GM19372 (cell line): Measurements from ENCODE around the gene KCNK18.
"Not testable (repeated sequence)": the region's sequence is repeated elsewhere in the genome, so short reads cannot be mapped to it uniquely, and the experiment has no call there.

ENCODE experiments used
- ATAC-seq: cut with Tn5 transposase; IDR thresholded peaks from one replicate; pipeline ENCODE4 v1.9.1; 2021; ENCODE audit warnings: mild to moderate bottlenecking, low read depth, moderate library complexity; ENCODE audit not compliant: unreplicated experiment

KCNK18 gene

DNA sequence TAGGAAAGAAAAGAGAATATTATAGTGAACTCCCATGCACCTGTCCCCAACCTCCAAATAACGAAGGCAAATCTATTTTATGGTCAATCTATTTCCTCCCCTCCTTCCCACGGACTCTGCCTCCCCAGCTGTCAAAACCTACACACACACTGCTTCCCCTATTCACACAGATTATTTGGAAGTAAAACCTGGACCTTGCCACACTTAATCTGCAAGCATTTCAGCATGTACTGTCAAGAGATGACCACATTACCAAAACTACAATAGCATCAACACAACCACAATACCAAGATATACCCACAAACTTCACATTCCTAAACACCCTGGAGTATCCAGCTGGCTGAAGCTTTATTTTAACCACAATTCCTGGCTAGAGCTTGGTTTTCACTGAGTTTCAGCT is 27.8 kb upstream of the KCNK18 start:
- no peak for ATAC-seq

DNA sequence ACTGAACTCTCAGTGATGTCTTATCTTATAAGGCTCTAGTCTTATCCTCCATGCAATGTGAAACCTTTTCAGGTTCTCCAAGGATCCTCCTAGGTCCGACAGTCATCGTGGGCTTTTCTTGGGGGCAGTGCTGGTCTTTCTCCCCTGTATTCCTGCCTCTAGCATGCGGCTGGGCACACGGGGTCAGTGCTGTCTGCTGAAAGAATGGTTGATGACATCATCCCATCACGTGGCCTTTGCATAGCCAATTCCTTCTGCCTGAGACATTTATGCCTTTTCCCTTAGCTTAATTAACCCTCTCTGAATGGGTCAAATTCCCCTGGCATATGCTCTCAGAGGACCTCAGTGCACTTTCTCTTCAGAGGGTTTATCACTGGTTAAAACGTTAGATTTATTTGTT is 27.0 kb upstream of the KCNK18 start:
- no peak for ATAC-seq

DNA sequence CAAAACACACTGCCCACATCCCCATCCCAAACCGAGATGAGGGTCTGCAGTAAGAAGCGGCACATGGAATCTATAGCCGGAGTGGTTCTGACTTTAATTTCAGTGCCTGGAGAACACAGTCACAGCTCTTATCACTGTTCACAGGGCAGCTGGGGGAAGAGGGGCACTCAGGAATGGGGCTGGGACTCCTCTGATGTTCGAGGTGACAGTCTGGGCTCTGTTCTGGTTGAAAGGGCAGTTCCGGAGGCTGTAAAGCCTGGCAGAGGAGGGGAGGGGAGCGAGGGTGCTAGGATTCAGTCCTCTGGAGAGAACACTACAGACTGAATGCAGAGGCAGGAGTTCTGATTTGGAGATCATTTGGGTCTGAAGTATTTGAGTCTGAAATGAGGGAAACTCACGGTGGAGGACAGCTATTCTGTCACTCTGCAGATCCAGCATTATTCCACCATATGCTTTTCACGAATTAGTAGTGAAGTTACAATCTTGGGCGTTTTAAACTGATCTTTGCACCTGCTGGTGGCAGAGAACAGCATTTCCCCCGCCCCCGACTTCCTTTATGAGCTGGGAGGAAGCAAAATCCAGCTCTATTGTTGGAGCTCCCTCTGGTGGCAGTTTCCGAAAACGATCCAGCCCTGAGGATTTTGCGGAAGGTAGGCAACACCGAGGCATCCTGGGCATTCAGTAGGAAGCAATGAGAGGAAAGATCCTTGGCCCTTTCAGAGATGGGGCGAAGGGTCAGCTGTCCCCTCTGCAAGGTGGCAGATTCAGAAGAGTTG is 22.7 kb upstream of the KCNK18 start:
- ATAC-seq = peak; percentile 83

DNA sequence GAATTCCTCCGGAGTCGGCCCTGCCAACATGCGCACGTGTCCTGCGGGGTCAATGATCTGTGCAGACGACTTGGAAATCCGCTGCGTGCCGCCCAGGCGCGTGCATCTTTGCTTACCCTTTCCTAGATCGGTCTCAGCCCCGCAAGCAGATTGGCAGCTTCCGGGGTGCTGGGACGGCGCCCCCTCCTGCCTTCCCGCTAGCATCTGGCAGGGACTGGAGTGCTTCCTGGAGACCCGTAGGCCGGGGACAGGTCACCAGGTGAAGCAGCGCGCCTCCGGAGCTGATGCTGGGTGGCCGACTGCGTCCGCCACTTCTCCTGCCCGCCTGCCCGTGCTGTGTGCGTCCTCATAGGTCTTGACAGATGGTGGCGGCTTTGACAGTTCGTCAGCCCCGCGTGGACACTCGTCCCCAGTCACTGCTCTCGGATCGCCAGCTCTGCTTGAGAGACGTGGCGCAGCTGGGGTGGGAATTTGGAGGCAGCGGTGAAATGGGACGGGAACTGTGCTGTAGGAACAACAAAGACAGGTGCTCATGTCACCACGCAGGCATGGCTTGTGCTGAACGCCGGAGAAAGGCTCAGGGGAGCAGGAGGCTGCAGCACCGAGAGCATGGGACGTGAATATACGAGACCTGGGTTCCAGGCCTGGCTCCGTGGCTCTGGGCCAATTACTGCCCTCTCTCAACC is 21.9 kb upstream of the KCNK18 start:
- peak; percentile 42 for ATAC-seq

DNA sequence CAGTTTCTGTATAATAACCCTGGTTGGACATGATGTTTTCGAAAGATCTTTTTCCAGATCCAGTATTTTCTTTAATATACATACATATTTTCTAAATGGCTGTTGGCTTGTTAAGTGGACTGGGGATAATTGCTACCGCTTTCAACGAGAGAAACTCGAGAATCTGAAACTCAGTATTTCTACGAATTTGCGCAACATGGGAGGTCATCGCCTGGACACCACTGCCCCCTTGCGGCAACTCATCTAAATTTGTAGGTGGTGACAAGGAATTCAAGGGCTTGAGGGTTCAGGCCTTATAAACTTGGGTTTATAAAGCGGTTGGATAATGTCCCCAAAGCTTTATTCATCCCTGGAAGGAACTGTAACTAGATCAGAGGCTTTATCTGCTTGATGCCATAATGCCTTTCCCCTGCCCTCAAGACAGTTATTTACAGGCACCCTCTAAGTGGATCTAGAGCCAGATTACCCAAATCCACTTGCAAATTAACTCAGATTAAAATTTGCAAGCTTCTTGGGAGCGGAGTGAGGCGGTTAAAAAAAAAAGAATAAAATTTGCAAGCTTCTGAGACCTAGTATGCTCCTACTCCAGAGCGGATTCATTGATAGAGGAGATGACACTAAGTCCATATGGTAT is 21.3 kb upstream of the KCNK18 start:
- peak; percentile 53 for ATAC-seq

DNA sequence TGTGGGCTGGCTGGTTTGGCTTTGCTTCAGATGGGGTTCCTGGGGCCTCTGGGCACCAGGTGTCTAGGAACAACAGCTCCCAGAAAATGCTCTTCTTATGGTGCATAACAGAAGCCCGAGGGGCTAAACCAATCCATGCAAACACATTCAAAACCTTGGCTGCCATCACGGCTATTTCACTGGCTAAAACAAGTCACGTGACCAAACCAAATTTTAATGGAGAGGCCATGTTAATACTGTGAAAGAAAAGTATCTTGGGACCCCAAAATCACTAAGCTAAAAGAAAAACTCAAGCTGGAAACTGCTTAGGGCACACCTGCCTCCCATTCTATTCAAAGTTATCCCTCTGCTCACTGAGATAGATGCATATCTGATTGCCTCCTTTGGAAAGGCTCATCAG is 19.1 kb upstream of the KCNK18 start:
- no peak for ATAC-seq

DNA sequence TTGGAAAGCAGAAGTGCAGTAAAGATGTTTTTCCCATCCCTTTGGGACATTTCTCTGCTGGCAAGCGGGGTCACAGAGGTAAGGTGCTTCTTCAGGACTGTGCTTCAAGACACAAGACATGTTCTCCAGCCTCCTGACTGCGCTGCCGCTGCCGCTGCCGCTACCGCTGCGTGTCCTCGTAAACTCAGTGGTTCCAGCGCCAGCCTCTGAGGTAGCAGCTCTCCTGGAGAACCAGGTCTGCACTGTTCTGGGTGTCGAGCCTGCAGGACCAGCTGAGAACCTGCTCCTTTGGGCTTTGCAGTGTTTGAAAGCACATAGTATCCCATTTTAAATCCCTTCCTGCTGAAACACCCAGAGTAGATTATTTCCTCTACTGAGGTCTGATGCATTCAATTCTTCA is 13.0 kb upstream of the KCNK18 start:
- no peak for ATAC-seq

DNA sequence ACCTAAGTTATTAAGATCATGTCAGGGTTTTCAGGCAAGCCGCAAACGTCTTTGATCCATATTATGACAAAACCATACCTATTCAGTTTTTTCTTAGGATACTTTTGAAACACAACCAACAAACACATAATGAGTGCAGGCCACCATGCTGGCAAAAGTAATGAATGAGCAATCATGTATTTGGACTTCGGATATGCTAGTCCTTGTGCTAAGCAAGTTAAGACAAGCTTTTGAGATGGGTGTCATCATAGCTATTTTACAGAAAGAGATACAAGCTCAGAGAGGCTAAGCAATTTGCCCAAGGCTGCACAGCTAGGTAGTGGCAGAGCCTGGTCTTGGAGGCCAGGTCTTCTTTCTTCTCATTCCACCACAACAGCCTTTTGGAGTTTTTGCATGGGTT is 12.5 kb upstream of the KCNK18 start:
- no peak for ATAC-seq

DNA sequence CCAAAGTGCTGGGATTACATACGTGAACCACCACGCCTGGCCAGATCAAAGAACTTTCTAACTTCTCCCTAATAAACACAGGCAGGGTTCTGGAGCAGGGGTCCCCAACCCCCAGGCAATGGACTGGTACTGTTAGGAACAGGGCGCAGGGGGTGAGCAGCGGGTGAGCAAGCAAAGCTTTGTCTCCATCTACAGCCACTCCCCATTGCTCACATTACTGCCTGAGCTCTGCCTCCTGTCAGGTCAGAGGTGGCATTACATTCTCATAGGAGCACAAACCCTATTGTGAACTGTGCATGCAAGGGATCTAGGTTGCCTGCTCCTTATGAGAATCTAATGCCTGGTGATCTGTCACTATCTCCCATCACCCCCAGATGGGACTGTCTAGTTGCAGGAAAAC is 11.5 kb upstream of the KCNK18 start:
- ATAC-seq = not testable (repeated sequence)

DNA sequence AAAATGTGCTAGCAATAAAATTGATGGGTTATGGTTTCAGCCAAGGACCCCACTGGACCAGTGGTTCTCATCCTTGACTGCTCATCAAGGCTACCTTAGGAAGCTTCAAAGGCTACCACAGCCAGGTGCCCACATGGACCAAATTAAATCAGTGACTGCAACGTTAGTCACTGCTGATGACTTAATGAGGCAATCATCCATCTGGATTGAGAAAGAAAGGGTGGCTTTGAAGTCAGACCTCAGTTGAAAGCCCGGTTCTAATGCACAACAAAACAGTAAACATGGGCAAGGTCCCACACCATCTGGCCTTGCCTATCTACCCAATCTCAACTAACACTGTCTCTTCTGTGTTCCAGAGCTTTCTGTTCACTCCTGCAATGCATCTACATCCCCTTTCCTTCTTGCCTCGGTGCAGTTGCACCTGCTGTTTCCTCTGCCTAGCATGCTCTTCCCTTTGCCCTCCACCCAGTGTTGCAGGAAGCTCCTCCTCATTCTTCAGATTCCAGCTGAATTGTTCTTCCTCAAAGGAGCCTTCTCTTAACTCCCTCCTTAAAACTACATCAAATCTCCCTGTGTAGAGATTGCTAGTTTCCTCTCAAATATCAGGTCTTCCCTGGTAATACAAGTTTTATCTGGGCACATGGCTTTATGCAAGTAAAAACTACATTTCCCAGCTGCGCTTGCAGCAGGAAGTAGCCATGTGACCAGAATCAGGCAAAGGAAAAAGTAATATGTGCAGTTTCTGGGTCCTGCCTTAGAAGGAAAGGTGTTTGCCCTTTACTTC is 10.3 kb upstream of the KCNK18 start:
- no peak for ATAC-seq

DNA sequence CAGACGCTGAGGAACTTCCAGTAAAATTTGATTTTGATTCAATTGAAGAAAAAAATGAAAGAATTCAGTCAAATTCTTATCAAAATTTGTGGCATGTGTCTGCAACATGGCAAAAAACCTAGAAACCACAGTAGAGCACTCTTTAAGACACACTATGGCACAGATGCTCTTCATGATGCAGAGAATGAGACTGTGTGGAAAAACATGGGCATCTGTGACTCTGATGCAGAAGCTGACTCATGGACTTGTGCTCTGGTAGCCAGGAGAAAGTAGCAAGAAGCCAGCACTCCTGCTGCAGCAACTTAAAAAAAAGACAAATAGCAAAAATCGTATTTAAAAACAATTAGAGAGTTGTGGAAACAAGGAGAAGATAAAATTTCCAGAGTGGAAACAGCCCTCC is 8.9 kb upstream of the KCNK18 start:
- no peak for ATAC-seq

DNA sequence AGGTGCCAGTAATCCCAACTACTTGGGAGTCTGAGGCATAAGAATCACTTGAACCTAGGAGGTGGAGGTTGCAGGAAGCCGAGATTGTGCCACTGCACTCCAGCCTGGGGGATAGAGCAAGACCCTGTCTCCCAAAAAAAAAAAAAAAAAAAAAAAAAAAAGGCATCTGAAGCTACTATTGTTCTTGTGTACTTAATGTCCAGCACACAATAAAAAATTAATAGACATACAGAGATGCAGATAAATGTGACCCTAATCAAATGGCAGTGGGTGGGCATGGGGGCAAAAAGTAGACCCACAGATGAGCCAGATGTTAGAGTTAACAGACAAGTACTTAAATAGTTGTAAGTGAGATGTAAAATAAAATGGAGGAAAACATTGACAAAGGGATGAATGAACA is 7.7 kb upstream of the KCNK18 start:
- ATAC-seq = no peak

DNA sequence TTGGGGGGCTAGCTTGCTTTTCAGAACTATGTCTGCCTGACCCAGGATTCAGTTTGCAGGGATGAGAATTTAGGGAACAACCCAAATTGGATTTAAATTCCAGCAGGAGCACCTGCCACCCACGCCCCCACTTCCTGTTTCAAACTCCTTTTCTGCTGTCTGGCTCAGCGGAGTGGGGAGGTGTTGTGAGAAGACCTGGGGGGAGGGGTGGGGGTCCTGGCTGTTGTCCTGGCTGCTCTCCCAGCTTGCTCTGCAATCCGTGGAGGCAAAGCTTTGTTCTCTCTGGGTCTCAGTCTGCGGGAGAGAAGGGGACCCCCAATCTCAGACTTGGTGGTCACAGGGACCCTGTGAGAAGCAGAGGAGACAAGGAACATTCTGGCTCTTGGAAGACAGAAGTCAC is 799 bp downstream of the KCNK18 start:
- no peak for ATAC-seq

DNA sequence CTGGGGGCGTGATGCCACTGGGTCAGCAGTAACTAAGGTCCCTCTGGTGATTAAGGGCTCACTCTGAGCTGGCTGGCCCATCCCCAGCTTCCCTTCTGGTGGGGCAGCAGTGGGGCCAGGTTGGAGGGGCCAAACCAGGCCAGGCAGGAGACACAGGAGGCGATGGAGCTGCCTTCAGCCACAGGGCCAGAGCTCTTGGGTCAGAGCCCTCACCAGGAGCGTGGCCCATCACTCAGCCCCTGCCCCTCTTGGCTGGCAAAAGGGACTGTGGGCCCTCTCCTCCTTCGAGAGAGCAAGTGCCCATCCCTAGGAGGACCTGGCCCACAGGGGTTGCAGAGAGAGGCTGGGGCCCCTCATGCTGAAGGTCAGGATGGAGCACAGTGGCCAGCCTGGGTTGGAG is 4.5 kb downstream of the KCNK18 start:
- ATAC-seq = no peak

DNA sequence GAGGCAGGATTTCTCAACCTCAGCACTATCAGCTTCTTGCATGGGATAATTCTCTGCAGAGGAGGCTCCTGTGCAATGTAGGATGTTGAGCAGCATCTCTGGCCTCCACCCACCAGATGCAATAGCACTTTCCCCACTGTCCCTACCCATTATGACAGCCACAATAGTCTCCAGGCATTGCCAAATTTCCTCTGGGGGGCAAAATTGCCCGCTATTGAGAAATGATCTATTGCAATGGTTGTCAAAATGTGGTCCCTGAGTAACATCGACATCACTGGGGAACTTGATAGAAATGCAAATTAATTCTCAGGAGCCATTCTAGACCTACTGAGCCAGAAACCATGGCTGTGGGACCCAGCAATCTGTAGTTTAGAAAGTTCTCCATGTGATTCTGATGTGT is 7.0 kb downstream of the KCNK18 start:
- no peak for ATAC-seq

DNA sequence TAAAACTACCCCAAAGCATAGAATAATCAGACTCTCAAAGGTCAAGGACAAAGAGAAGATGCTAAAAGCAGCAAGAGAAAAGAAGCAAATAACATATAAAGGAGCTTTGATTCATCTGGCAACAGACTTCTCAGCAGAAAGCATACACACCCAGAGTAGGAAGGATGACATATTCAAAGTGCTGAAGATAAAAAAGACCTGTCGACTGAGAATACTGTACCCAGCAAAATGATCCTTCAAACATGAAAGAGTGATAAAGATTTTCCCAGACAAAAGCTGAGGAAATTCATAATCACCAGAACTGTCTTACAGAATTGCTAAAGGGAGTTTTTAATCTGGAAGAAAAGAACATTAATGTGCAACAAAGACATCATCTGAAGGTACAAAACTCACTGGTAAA is 14.9 kb downstream of the KCNK18 start:
- ATAC-seq = no peak

DNA sequence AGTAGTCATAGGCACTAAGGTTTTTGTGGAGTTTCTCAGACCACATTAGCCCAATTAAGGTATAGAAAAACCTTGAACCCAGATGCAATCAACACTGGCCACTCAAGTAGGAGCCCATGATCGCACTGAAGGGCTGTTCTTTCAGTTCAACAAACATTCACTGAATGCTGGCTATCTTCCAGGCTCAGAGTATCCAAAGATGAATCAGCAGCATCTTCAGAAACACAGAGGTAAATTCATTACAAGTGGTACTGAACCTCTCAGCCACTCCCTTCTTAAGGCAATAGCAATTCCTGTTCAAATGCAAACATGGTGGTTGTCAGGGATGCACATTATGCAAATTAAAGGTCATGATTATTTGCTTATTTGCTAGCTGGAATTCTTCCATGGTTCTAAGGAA is 17.1 kb downstream of the KCNK18 start:
- ATAC-seq = no peak

DNA sequence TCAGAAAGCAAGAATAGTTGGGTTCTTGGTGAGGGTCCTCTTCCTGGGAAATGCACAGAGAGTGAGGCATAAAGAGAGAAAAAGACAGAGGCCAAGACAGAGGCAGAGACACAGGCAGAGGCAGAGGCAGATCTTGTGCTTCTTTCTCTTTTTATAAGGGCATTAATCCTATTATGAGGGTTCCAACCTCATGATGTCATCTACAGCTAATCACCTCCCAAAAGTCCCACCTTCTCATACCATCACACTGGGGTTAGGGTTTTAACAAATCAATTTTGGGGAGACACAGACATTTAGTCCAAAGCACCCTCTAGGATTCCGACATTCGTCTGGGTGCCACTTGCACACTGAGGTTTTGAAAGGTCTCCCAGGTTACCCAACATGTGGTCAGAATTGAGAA is 17.8 kb downstream of the KCNK18 start:
- no peak for ATAC-seq

DNA sequence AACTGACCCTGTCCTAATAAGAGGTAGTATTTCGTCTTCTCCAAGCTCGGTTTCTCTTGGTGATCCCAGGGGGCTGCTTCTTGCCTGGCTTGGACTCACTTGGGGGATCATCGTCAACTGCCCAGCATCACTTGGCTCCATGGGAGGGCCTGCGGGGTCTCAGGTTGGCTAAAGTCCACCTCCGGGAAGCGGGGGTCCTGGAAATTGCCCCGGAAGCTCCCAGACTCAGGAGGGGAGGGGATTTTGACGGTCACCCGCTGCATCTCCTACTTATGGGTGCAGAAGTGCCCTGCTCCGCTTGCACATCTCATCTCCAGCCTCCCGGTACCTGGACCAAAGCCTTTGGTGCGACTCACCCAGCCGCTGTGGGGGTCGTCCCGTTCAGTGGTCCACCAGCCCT is 18.7 kb downstream of the KCNK18 start:
- no peak for ATAC-seq

DNA sequence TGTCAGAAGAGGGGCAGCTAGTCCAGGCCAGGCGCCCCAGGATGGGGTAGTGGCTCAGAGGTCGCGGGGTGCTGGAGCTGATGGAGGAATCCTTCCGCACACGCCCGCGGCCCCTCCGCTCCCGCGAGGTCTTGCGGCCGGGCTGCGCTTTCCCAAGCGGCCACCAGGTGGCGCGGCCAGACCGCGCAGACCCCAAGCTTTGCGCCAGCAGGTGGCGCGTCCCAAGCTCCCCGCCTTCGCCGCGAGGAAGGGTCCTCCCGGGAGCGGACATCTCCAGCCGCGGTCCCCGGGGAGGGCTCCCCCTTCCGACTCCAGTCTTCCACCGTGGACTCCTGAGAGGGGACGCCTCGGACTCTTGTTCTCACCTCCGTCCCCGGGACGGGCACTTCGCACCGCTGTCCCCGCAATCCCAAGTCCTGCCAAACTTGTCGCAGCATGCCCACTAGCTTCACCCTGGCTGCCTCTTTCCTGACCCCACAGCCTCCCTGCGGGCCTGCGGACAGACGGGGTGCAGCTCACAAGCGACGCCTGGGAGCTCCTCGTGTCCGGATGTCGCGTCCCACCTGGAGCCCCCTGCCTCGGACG is 19.4 kb downstream of the KCNK18 start:
- peak; percentile 89 for ATAC-seq
